ENCODE results near the gene CREB3L2. TPM values are rescaled to one million over a fixed set of nuclear protein-coding genes. Genes with fewer than 3 reads are reported as not detected.

Gene CREB3L2
- total RNA-seq, 1 experiment from 2014 or later = 60.6 TPM

GRCh38 chr7:138024765-138025164, 22.9 kb upstream of the CREB3L2 start:
- H3K27me3 Mint-ChIP-seq (ENCODE audit: low read depth) = no peaks in the 10 kb centered on the region
- ATAC-seq = no peak
- peaks cover 38% of the 10 kb centered on the region for H3K4me1 Mint-ChIP-seq
- peaks cover 42% of the 10 kb centered on the region for H3K9me3 Mint-ChIP-seq
- peaks cover 39% of the 10 kb centered on the region for H3K36me3 Mint-ChIP-seq
- CTCF ChIA-PET = no interaction called here
- POLR2A ChIA-PET = no interaction called here
- DNase-seq (ENCODE audit: low spot score) = no peak
- no peak overlapping the region for H3K4me3 Mint-ChIP-seq
- TF ChIP-seq ZNF425 (CRISPR knock-in tag; conservative IDR thresholded peaks at IDR 0.05) (no peak), NFATC4 (CRISPR knock-in tag; IDR thresholded peaks at IDR 0.05) (no peak)
- no peak overlapping the region for H3K27ac Mint-ChIP-seq

GRCh38 chr7:138024343-138024691, 22.4 kb upstream of the CREB3L2 start:
- ChIA-PET POLR2A (no interaction called here), CTCF (interaction anchor here (0.8 kb wide), 1 partner anchor 120 kb away, joined by 3 read pairs; no protein-coding TSS in a partner anchor)
- no peaks in the 10 kb centered on the region for H3K27me3 Mint-ChIP-seq (ENCODE audit: low read depth)
- H3K4me1 Mint-ChIP-seq = peaks cover 37% of the 10 kb centered on the region
- no peak overlapping the region for H3K27ac Mint-ChIP-seq
- no peak overlapping the region for H3K4me3 Mint-ChIP-seq
- H3K9me3 Mint-ChIP-seq = peaks cover 42% of the 10 kb centered on the region
- peaks cover 39% of the 10 kb centered on the region for H3K36me3 Mint-ChIP-seq
- ATAC-seq = no peak
- DNase-seq (ENCODE audit: low spot score) = no peak
- TF ChIP-seq ATF6 (CRISPR knock-in tag; IDR thresholded peaks at IDR 0.05) (no peak), MXD4 (CRISPR knock-in tag; IDR thresholded peaks at IDR 0.05; ENCODE audit: borderline replicate concordance) (no peak), STAT6 (CRISPR knock-in tag; conservative IDR thresholded peaks at IDR 0.05; ENCODE audit: low read depth) (no peak), GTF2I (CRISPR knock-in tag; conservative IDR thresholded peaks at IDR 0.05) (no peak), ZNF281 (CRISPR knock-in tag; IDR thresholded peaks at IDR 0.05) (no peak), GRHL2 (CRISPR knock-in tag; IDR thresholded peaks at IDR 0.05; ENCODE audit: insufficient replicate concordance, severe bottlenecking) (no peak), E2F5 (CRISPR knock-in tag; IDR thresholded peaks at IDR 0.05) (no peak), MYBL2 (CRISPR knock-in tag; IDR thresholded peaks at IDR 0.05) (no peak), ZNF263 (CRISPR knock-in tag; IDR thresholded peaks at IDR 0.05; ENCODE audit: low read depth) (no peak), PRRX2 (CRISPR knock-in tag; IDR thresholded peaks at IDR 0.05) (no peak), ZNF396 (CRISPR knock-in tag; IDR thresholded peaks at IDR 0.05; ENCODE audit: borderline replicate concordance) (no peak), ZNF671 (CRISPR knock-in tag; IDR thresholded peaks at IDR 0.05) (no peak), ZNF121 (CRISPR knock-in tag; IDR thresholded peaks at IDR 0.05) (no peak), ZBTB43 (CRISPR knock-in tag; IDR thresholded peaks at IDR 0.05) (no peak)
